Activated T-cell treated with anti-CD3 and anti-CD28 coated beads, Interleukin-2, amount 50 U/mL, for 24 hours (primary cell): ENCODE data around the gene IL23A.
"Not testable (repeated sequence)": the region's sequence is repeated elsewhere in the genome, so short reads cannot be mapped to it uniquely, and the experiment has no call there.

Source experiments
- DNase-seq: peaks from one replicate; pipeline ENCODE4 v3.0.0-alpha.2; 2020
- H3K27ac Mint-ChIP-seq: 2 replicates; pipeline ENCODE4 v1.8.0; 2020; ENCODE audit warnings: mild to moderate bottlenecking, mixed read lengths
- H3K27me3 Mint-ChIP-seq: 2 replicates; pipeline ENCODE4 v1.8.0; 2020; ENCODE audit warnings: mixed read lengths
- H3K36me3 Mint-ChIP-seq: 2 replicates; pipeline ENCODE4 v1.8.0; 2020; ENCODE audit warnings: low read depth, mixed read lengths
- H3K4me1 Mint-ChIP-seq: 2 replicates; pipeline ENCODE4 v1.8.0; 2020; ENCODE audit warnings: low read depth, mixed read lengths
- H3K4me3 Mint-ChIP-seq: 2 replicates; pipeline ENCODE4 v1.8.0; 2020; ENCODE audit warnings: mild to moderate bottlenecking, moderate library complexity, mixed read lengths
- H3K9me3 Mint-ChIP-seq: 2 replicates; pipeline ENCODE4 v1.8.0; 2020; ENCODE audit warnings: mixed read lengths

The IL23A gene

DNA sequence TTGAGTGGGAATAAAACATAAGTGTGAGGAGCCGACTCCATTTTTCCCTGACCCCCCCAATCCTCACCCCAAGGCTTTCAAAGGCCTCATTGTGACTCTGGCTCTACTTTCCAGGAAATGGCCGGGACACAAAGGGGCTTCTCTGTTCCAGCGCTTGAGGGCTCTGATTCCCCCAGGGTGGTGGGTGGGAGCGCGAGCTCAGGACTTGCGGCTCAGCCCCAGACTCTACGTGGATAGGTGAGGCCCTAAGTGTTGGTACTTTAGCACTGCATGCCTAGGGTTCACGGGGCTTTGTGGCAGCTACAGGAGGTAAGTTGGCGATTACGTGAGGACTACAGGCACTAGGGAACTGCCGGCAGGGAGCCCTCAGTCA is 23.4 kb upstream of the IL23A start:
- Mint-ChIP-seq H3K27me3 (no peaks in the 10 kb centered on the region), H3K36me3 (peaks cover 63% of the 10 kb centered on the region), H3K9me3 (no peaks in the 10 kb centered on the region), H3K4me1 (peaks cover 18% of the 10 kb centered on the region), H3K27ac (peak overlapping the region; percentile 99), H3K4me3 (peak overlapping the region; percentile 99)
- no peak for DNase-seq

DNA sequence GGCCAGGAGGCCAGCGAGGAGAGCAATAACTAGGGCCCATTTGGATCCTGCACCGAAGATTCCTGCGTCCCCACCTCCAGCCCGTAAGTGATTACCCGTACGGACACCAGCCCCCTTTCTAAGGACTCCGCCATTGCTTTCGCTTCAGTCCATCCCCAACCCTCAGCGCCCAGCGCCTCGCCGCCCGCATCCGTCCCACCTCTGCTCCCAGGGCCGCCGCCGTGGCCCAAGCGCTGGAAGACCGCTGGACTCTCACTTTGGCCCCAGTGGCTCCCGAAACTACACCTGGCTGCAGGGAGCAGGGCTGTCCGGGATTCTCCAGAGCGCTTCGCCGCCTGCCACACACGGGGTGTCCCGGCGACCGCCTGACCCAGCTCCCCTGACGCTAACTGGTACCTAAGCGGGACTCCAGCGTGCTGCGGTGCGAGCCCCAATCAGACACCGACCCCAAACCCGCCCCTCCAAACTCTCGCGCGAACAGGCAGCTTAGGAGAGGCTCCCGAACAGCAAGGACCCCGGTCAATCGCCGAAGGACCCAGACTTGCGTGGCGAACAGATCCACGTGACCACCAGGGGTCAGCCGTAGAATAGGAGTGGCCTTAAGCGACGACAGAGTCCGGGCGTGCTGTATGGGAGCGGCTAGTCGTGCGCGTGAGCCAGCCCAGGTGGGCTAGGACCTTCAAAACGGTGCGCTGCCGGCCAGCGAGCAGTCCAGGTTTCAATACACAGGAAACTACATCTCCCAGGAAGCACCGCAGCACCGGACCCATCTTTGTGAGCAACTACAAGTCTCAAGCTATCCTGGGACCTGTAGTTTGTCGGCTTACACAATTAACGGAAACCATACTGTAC is 22.8 kb upstream of the IL23A start, which contains the start of gene CNPY2:
TSS of gene CNPY2 (minus strand) at position 367 of the 852 bp plus-strand sequence. CDS start 771 bp downstream, outside the sequence.
- Mint-ChIP-seq H3K27ac (peak within 1 kb of the TSS; percentile 99), H3K9me3 (no peaks in the 10 kb centered on the region), H3K4me3 (peak within 1 kb of the TSS; percentile 99), H3K36me3 (peaks cover 59% of the 10 kb centered on the region), H3K4me1 (peaks cover 17% of the 10 kb centered on the region), H3K27me3 (no peaks in the 10 kb centered on the region)
- DNase-seq, result peak; percentile 95

DNA sequence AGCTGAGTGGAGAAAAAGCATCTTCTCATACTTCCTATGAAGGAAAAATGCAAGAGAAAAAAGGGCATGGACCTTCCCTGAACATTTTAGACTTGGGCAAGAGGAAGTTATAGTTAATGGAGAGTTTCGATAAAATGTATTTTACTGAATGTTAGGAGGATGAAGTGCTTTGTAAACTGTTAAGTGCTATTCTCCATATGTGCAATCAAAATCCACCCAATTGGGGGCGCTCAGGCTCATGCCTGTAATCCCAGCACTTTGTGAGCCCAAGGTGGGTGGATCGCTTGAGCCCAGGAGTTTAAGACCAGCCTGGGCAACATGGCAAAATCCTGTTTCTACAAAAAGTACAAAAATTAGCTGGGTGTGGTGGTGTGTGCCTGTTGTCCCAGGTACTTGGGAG is 21.0 kb upstream of the IL23A start:
- Mint-ChIP-seq H3K9me3 (no peaks in the 10 kb centered on the region), H3K36me3 (peaks cover 53% of the 10 kb centered on the region), H3K4me1 (peaks cover 16% of the 10 kb centered on the region), H3K27me3 (no peaks in the 10 kb centered on the region), H3K4me3 (no peak overlapping the region), H3K27ac (peak overlapping the region; percentile 60)
- no peak for DNase-seq

DNA sequence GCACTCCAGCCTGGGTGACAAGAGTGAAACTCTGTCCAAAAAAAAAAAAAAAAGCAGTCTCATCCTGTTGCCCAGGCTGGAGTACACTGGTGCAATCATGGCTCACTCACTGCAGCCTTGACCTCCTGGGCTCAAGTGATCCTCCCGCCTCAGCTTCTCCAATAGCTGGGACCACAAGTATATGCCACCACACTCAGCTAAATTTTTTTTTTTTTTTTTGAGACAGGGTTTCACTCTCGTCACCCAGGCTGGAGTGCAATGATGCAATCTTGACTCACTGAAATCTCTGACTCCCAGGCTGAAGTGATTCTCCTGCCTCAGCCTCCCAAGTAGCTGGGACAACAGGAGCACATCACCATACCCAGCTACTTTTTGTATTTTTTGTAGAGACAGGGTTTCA is 17.7 kb upstream of the IL23A start:
- H3K9me3 Mint-ChIP-seq, result no peaks in the 10 kb centered on the region
- no peak for DNase-seq
- H3K4me1 Mint-ChIP-seq, result peaks cover 8% of the 10 kb centered on the region
- no peaks in the 10 kb centered on the region for H3K27me3 Mint-ChIP-seq
- peak overlapping the region; percentile 35 for H3K27ac Mint-ChIP-seq
- H3K4me3 Mint-ChIP-seq, result no peak overlapping the region
- peaks cover 53% of the 10 kb centered on the region for H3K36me3 Mint-ChIP-seq

DNA sequence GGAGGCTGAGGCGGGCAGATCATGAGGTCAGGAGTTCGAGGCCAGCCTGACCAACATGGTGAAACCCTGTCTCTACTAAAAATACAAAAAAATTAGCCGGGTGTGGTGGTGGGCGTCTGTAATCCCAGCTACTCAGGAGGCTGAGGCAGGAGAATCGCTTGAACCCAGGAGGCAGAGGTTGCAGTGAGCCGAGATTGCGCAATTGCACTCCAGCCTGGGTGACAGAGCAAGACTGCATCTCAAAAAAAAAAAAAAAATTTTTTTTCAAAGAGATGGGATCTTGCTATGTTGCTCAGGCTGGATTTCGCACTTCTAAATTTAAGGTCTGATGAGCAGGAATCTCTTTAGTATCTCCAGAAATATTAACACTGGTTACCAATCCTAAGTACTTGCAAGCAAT is 17.1 kb upstream of the IL23A start:
- not testable (repeated sequence) for H3K27me3 Mint-ChIP-seq, H3K27ac Mint-ChIP-seq, H3K4me3 Mint-ChIP-seq, H3K9me3 Mint-ChIP-seq, H3K4me1 Mint-ChIP-seq, DNase-seq
- H3K36me3 Mint-ChIP-seq, result peaks cover 57% of the 10 kb centered on the region

DNA sequence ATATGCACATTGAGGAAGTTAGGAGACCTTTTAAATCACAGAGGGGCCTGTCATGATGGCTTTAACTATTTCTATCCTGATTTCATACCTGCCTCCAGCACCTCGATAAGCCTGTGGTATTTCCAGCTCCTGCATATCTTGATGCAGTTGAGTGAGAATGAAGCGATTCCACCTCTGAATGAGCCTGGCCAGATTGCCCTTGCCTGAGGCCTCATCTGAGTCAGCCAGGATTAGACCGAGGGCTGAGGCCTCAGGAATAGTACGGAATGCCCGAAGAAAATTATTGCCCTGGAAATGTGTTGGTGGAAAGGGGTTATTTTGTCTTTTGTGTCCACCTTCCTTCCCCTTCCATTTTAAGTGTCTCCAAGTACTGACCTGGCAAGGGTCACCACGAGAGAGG is 14.5 kb upstream of the IL23A start:
- H3K9me3 Mint-ChIP-seq, result no peaks in the 10 kb centered on the region
- H3K36me3 Mint-ChIP-seq, result peaks cover 62% of the 10 kb centered on the region
- H3K4me3 Mint-ChIP-seq, result no peak overlapping the region
- H3K4me1 Mint-ChIP-seq, result peaks cover 1% of the 10 kb centered on the region
- H3K27ac Mint-ChIP-seq, result peak overlapping the region; percentile 67
- H3K27me3 Mint-ChIP-seq, result no peaks in the 10 kb centered on the region
- DNase-seq, result no peak

DNA sequence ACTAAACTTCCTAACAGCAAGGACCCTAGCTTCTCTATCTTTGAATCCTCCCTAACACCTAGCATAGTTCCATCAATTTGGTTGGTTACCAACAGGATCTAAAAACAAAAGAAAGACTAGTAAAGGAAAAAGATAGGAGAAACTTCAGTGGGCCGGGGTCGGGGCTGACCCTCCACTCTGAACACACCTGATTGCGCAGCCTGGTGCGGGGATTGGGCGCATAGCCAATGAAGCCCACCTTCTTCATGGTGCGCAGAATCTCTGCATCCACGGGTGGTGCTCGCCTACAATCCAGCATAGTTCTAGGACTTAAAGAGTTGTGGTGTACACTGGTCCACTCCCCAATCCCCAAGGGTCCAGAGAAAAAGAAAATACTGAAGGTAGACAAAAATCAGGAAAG is 12.6 kb upstream of the IL23A start:
- no peak for DNase-seq
- peaks cover 53% of the 10 kb centered on the region for H3K36me3 Mint-ChIP-seq
- no peaks in the 10 kb centered on the region for H3K27me3 Mint-ChIP-seq
- H3K27ac Mint-ChIP-seq, result no peak overlapping the region
- peaks cover 1% of the 10 kb centered on the region for H3K4me1 Mint-ChIP-seq
- no peak overlapping the region for H3K4me3 Mint-ChIP-seq
- H3K9me3 Mint-ChIP-seq, result no peaks in the 10 kb centered on the region

DNA sequence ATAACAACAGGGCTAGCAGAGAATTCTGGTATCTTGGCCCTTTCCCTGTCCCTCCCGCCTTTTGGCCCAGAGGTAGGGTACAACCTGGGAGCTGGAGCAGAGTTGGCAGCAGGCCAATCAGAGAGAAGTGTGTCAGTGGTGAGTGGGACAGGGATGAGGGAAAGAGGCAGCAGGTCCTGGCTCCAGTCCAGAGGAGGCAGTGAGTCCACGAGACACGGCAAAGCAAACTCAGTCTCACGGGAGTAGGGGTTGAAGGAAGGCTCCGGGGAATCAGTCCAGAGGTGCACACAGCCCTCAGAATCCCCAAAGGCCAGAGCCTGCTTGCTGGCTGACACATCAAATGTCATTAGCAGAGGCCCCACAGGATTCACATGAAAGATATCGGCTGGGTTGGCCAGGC is 12.2 kb upstream of the IL23A start:
- no peaks in the 10 kb centered on the region for H3K9me3 Mint-ChIP-seq
- H3K36me3 Mint-ChIP-seq, result peaks cover 53% of the 10 kb centered on the region
- peaks cover 3% of the 10 kb centered on the region for H3K4me1 Mint-ChIP-seq
- no peak overlapping the region for H3K27ac Mint-ChIP-seq
- no peaks in the 10 kb centered on the region for H3K27me3 Mint-ChIP-seq
- DNase-seq, result no peak
- no peak overlapping the region for H3K4me3 Mint-ChIP-seq

DNA sequence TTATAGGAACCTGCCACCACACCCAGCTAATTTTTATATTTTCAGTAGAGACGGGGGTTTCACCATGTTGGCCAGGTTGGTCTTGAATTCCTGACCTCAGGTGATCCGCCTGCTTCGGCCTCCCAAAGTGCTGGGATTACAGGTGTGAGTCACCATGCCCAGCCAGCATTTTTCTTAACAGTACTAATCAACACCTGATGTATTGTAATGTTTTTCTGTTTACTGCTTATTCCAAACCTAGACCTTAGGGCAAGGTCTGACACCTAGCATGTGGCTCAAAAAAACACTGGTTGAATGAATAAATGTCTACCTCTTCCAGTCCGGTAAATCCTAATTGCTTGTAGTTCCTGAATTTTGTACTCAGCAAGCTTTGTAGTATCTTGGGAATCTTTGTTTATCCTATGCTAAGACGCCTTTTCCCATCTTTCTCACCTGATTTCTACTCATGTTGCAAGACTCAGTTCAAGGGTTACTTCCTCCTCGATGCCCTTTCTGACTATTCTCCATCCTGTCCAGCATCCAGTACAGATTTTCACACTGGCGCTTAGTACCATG is 7.7 kb upstream of the IL23A start:
- Mint-ChIP-seq H3K4me3 (no peak overlapping the region), H3K27ac (peak overlapping the region; percentile 9), H3K36me3 (peaks cover 33% of the 10 kb centered on the region), H3K4me1 (peaks cover 29% of the 10 kb centered on the region), H3K27me3 (no peaks in the 10 kb centered on the region), H3K9me3 (no peaks in the 10 kb centered on the region)
- DNase-seq, result no peak

DNA sequence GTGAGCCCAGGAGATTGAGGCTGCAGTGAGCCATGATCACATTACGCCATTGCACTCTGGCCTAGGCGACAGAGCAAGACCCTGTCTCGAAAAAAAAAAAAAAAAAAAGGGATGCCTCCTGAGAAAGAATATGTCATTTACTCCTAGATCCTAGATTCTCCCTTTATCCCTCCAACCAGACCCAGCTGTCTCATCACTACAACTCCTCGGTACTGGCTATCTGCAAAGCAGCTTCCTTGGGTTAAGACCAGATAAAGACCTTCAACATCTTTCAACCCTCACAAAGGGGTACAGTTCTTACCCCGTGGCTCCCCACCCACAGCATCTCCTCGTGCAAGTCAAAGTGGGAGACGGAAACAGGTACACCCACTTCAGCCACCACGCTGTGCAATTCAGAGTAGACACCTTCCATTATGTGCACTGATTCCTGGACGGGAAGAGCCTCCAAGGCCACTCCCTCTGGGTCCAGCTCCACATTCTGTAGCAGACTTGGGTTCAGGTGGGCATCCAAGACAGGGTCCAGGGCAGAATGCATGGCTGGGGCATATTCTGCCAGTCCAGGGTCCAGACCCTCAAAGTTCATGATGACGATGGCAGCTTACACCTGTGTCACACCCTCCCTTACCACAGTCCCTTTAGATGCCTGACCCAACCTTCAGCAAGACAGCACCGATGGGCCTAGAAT is 6.0 kb upstream of the IL23A start:
- peaks cover 40% of the 10 kb centered on the region for H3K4me1 Mint-ChIP-seq
- H3K36me3 Mint-ChIP-seq, result peaks cover 22% of the 10 kb centered on the region
- no peak for DNase-seq
- H3K27me3 Mint-ChIP-seq, result no peaks in the 10 kb centered on the region
- H3K27ac Mint-ChIP-seq, result peak overlapping the region; percentile 100
- H3K9me3 Mint-ChIP-seq, result no peaks in the 10 kb centered on the region
- peak overlapping the region; percentile 96 for H3K4me3 Mint-ChIP-seq

DNA sequence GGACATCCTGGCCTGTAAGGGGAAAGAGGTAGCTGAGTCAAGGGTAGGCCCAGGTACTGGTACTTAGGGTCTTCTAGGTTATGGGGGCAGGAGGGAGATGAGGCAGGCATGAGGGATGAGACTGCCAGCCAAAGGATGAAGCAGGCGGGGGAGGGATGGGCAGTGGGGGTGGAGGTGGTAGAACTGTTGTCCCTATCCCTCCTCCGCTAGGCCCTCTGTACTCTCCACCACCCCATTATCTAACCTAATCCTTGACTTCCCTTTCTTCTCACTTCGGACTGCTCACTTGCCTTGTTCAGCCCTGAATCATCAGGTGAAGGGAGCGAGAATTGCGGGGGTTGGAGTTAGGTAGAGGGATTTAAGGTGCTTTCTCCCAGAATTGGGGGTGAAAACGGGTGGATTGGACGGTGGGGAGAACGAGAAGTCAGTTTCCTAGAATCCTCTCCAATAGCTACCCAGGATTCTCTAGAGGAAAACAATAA is 5.4 kb upstream of the IL23A start:
- Mint-ChIP-seq H3K36me3 (peaks cover 17% of the 10 kb centered on the region), H3K4me3 (peak overlapping the region; percentile 96), H3K27me3 (no peaks in the 10 kb centered on the region), H3K9me3 (no peaks in the 10 kb centered on the region), H3K4me1 (peaks cover 46% of the 10 kb centered on the region), H3K27ac (peak overlapping the region; percentile 100)
- DNase-seq, result no peak

DNA sequence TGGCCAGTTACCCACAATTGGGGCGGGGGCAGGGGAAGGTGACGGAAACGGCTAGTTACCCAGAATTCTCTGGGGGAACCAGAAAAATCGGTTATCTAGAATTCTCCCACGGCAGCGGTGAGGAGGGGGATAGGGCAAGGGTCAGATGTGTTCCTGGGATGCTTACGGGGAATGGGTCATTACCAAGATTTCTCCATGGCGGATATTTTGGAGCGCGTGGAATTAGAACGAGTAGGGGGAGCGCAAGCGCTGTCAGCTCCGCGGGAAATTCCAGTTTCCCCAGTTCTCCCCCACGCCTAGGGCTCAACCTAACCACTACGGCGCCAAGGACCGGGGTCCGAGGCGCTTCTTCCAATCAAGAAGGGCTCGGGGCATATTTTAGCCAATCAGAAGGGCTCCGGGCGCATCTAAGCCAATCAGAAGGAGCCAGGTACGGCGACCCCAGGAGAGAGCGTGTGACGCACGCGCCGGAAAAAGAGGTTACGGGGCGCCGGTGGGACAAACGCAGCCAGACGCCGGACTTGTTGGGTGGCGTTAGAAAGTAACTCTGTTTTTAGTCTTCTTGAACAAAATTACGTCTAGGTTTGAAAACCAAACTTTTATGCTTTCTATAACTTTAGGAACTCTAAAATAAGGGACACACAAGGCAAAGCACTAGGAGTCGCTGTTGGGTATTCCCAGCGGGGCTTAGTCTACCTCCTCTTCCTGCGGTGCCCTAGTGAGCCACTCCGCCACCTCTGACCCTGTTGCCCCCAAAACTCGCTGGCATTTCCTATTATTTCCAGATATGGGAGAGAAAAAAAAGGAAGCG is 4.8 kb upstream of the IL23A start, which contains the start of gene PAN2:
TSS of gene PAN2 (minus strand) at position 322 of the 811 bp plus-strand sequence. CDS start 906 bp downstream, outside the sequence.
- Mint-ChIP-seq H3K27me3 (no peaks in the 10 kb centered on the region), H3K36me3 (peaks cover 19% of the 10 kb centered on the region), H3K4me1 (peaks cover 52% of the 10 kb centered on the region), H3K4me3 (peak within 1 kb of the TSS; percentile 96), H3K27ac (peak within 1 kb of the TSS; percentile 100), H3K9me3 (no peaks in the 10 kb centered on the region)
- peak; percentile 91 for DNase-seq

DNA sequence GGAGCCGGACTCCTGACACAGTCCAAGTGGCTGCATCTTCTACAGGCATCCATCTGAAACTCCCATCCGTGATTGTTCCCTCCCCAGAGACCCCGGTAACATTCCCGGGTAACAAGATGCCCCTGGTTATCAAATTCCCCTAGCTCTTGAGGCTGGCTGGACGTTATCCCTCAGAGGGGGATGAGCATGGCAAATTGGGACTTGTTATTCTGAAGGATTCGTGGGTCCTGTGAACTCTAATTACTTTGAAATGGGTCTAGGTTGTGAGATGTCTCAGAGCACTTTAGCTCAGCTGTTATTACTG is 4.2 kb upstream of the IL23A start:
- H3K4me3 Mint-ChIP-seq, result peak overlapping the region; percentile 96
- no peaks in the 10 kb centered on the region for H3K27me3 Mint-ChIP-seq
- peaks cover 24% of the 10 kb centered on the region for H3K36me3 Mint-ChIP-seq
- DNase-seq, result no peak
- peak overlapping the region; percentile 100 for H3K27ac Mint-ChIP-seq
- H3K9me3 Mint-ChIP-seq, result no peaks in the 10 kb centered on the region
- peaks cover 57% of the 10 kb centered on the region for H3K4me1 Mint-ChIP-seq

DNA sequence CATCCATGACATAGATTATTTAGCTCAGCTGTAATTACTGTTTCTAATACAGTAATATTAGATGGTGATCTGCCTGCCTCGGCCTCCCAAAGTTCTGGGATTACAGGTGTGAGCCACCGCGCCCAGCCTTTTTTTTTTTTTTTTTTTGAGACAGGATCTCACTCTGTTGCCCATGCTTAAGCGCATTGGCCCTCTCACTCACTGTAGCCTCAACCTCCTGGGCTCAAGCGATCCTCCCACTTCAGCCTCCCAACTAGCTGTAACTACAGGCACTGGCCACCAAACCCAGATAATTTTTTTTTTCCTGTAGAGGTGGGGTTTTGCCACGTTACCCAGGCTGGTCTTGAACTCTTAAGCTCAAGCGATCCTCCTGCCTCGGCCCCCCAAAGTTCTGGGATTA is 3.2 kb upstream of the IL23A start:
- H3K9me3 Mint-ChIP-seq, DNase-seq, H3K4me3 Mint-ChIP-seq, H3K27ac Mint-ChIP-seq, H3K27me3 Mint-ChIP-seq: not testable (repeated sequence)
- Mint-ChIP-seq H3K4me1 (peaks cover 68% of the 10 kb centered on the region), H3K36me3 (peaks cover 34% of the 10 kb centered on the region)
